ENCODE data around the gene OR52A1. TPM values are rescaled to one million over a fixed set of nuclear protein-coding genes. Genes with fewer than 3 reads are reported as not detected.

OR52A1 gene
- not detected in 2 replicates for total RNA-seq

DNA sequence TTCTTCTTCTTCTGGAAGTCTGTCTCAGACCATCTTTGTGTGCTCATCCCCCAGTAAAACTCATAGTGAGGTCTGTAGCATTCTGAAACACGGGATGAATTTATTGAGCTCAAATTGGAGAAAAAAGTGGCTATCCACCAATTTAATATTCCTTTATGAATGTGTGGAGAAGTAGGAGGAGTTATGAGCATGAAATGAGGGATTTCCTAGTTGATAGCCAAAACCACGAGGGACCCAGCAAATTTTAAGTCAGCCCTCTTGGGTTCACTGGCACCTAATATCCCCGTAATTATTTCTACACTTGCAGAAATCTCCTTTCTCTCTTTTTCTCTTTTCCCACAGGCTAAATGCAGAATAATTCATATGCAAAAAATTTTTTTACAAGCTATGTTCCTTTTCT, at the start of gene OR52A1:
Gene OR52A1 (minus strand): TSS at position 101 of the 400 bp plus-strand sequence. CDS start 2,388 bp downstream, outside the sequence.

DNA sequence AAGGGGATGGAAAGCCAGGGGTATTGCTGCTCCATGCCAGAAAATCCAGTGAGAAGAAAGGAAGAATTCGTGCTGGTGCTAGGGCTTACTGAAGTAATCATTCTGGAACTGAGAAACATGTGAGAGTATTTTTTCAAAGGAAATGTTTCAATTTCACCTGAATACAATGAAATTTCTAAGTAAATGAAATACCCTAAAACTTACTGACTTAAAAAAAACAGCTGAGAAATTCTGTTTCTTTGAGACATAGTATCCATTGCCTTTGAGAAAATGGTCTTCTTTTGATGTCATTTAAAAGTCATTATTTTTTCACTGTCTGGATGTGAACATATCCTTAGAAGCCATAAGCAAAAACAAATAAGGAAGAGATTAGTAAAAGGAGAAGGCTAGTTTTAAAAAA, 46.0 kb upstream of the OR52A1 start, which contains the start of gene OR51V1:
Gene OR51V1 (minus strand): TSS at position 101 of the 400 bp plus-strand sequence. CDS start 0 bp downstream, at position 101.

DNA sequence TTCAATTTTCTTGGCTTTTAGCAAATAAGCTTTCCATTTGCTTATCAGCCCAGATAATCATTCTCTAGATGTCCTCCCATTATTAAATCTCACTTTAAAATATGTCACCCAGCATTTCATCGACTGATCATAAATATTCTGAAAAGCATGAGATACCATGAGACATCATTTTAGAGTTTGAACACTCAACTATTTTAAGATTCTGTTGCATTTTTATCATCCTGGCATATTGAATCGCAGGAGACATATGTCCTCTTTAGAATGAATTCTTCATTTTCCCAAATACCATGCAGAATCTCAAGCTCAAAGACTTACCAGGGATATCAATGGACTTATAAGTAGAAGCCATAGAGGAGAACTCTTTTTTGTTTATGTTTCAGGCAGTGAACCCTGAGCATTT, 16.6 kb downstream of the OR52A1 start, which contains the start of gene OR52A5:
Gene OR52A5 (minus strand): TSS at position 361 of the 400 bp plus-strand sequence. CDS start 5,714 bp downstream, outside the sequence.

Other genes starting within 250 kb of the OR52A1 start
- not detected in 2 replicates for gene OR51G2, start 235.4 kb downstream of the OR52A1 start, total RNA-seq
- not detected in 2 replicates for gene OR51G1, start 230.4 kb downstream of the OR52A1 start, total RNA-seq
- not detected in 2 replicates for gene OR51A4, start 207.2 kb downstream of the OR52A1 start, total RNA-seq
- gene OR51A2, start 199.0 kb downstream of the OR52A1 start, total RNA-seq: not detected in 2 replicates
- not detected in 2 replicates for gene OR51L1, start 159.9 kb downstream of the OR52A1 start, total RNA-seq
- gene OR52J3, start 108.2 kb downstream of the OR52A1 start, total RNA-seq: not detected in 2 replicates
- gene OR52E2, start 95.1 kb downstream of the OR52A1 start, total RNA-seq: not detected in 2 replicates
- not detected in 2 replicates for gene OR52E1, start 85.2 kb downstream of the OR52A1 start, total RNA-seq
- gene OR52A5, start 16.4 kb downstream of the OR52A1 start, total RNA-seq: not detected in 2 replicates
- not detected in 2 replicates for gene OR51V1, start 45.9 kb upstream of the OR52A1 start, total RNA-seq
- not detected in 2 replicates for gene HBB, start 72.3 kb upstream of the OR52A1 start, total RNA-seq
- not detected in 2 replicates for gene HBD, start 79.7 kb upstream of the OR52A1 start, total RNA-seq
- gene HBG1, start 95.1 kb upstream of the OR52A1 start, total RNA-seq: not detected in 2 replicates
- 1.2 TPM in 1 of 2 replicates, not detected in the other for gene HBG2, start 100.0 kb upstream of the OR52A1 start, total RNA-seq
- gene HBE1, start 115.2 kb upstream of the OR52A1 start, total RNA-seq: not detected in 2 replicates
- gene OR51B4, start 147.2 kb upstream of the OR52A1 start, total RNA-seq: not detected in 2 replicates
- not detected in 2 replicates for gene OR51B2, start 169.5 kb upstream of the OR52A1 start, total RNA-seq
- gene OR51B5, start 188.8 kb upstream of the OR52A1 start, total RNA-seq: not detected in 2 replicates
- gene OR51B6, start 196.8 kb upstream of the OR52A1 start, total RNA-seq: not detected in 2 replicates
- gene OR51M1, start 229.1 kb upstream of the OR52A1 start, total RNA-seq: not detected in 2 replicates